HG03354 (cell line): Measurements from ENCODE around the gene CSNK1A1.
"Not testable (repeated sequence)": the region's sequence is repeated elsewhere in the genome, so short reads cannot be mapped to it uniquely, and the experiment has no call there.

Experiments used
- ATAC-seq: cut with Tn5 transposase; IDR thresholded peaks from one replicate; pipeline ENCODE4 v1.9.1; 2021; ENCODE audit warnings: mild to moderate bottlenecking; ENCODE audit not compliant: unreplicated experiment, poor library complexity, severe bottlenecking

CSNK1A1 gene

GRCh38 chr5:149537374-149537975 is 13.8 kb downstream of the CSNK1A1 start:
- no peak for ATAC-seq

- ATAC-seq, result not testable (repeated sequence)
Measured at GRCh38 chr5:149535787-149536186, 15.5 kb downstream of the CSNK1A1 start.

- no peak for ATAC-seq
Measured at GRCh38 chr5:149532413-149532812, 18.8 kb downstream of the CSNK1A1 start.

- no peak for ATAC-seq
Measured at GRCh38 chr5:149529463-149529862, 21.8 kb downstream of the CSNK1A1 start.

GRCh38 chr5:149528281-149529060 is 22.8 kb downstream of the CSNK1A1 start:
- no peak for ATAC-seq

GRCh38 chr5:149526845-149527590 is 24.2 kb downstream of the CSNK1A1 start:
- ATAC-seq, result no peak

GRCh38 chr5:149521739-149522685 is 29.2 kb downstream of the CSNK1A1 start:
- ATAC-seq, result no peak

GRCh38 chr5:149519601-149520000 is 31.6 kb downstream of the CSNK1A1 start:
- no peak for ATAC-seq

GRCh38 chr5:149518620-149519019 is 32.6 kb downstream of the CSNK1A1 start:
- no peak for ATAC-seq

- no peak for ATAC-seq
Measured at GRCh38 chr5:149517461-149518122, 33.6 kb downstream of the CSNK1A1 start.

GRCh38 chr5:149514512-149514911 is 36.7 kb downstream of the CSNK1A1 start:
- ATAC-seq, result no peak

GRCh38 chr5:149513372-149513947 is 37.8 kb downstream of the CSNK1A1 start:
- ATAC-seq, result not testable (repeated sequence)

GRCh38 chr5:149510136-149510535 is 41.1 kb downstream of the CSNK1A1 start:
- ATAC-seq, result no peak

- no peak for ATAC-seq
Measured at GRCh38 chr5:149504677-149505076, 46.6 kb downstream of the CSNK1A1 start.

- ATAC-seq, result no peak
Measured at GRCh38 chr5:149503006-149503405, 48.2 kb downstream of the CSNK1A1 start.

- ATAC-seq, result no peak
Measured at GRCh38 chr5:149500922-149501582, 50.2 kb downstream of the CSNK1A1 start.

GRCh38 chr5:149498724-149499336 is 52.4 kb downstream of the CSNK1A1 start:
- no peak for ATAC-seq

GRCh38 chr5:149497357-149497756 is 53.9 kb downstream of the CSNK1A1 start:
- ATAC-seq, result no peak
